HG02938 (cell line): ENCODE measurements around the gene GFRA1.
"Not testable (repeated sequence)": the region's sequence is repeated elsewhere in the genome, so short reads cannot be mapped to it uniquely, and the experiment has no call there.

ENCODE experiments used
- ATAC-seq: cut with Tn5 transposase; IDR thresholded peaks from one replicate; pipeline ENCODE4 v1.9.1; 2021; ENCODE audit warnings: mild to moderate bottlenecking, moderate library complexity; ENCODE audit not compliant: unreplicated experiment

Gene GFRA1

GRCh38 chr10:116044801-116045248, 228.2 kb downstream of the GFRA1 start:
- no peak for ATAC-seq

- ATAC-seq = no peak
Observed at GRCh38 chr10:116043861-116044260, 229.1 kb downstream of the GFRA1 start.

GRCh38 chr10:116043304-116043703, 229.7 kb downstream of the GFRA1 start:
- ATAC-seq = no peak

- no peak for ATAC-seq
Observed at GRCh38 chr10:116041948-116042347, 231.1 kb downstream of the GFRA1 start.

GRCh38 chr10:116039612-116040011, 233.4 kb downstream of the GFRA1 start:
- ATAC-seq = no peak

- no peak for ATAC-seq
Observed at GRCh38 chr10:116038259-116038658, 234.7 kb downstream of the GFRA1 start.

GRCh38 chr10:116035406-116035805, 237.6 kb downstream of the GFRA1 start:
- not testable (repeated sequence) for ATAC-seq

- no peak for ATAC-seq
Observed at GRCh38 chr10:116030576-116030975, 242.4 kb downstream of the GFRA1 start.

GRCh38 chr10:116029826-116030225, 243.2 kb downstream of the GFRA1 start:
- ATAC-seq = no peak

- no peak for ATAC-seq
Observed at GRCh38 chr10:116027355-116027754, 245.7 kb downstream of the GFRA1 start.

GRCh38 chr10:116026725-116027124, 246.3 kb downstream of the GFRA1 start:
- no peak for ATAC-seq

GRCh38 chr10:116026315-116026714, 246.7 kb downstream of the GFRA1 start:
- no peak for ATAC-seq

GRCh38 chr10:116024271-116024878, 248.6 kb downstream of the GFRA1 start:
- no peak for ATAC-seq

- no peak for ATAC-seq
Observed at GRCh38 chr10:116017405-116017804, 255.6 kb downstream of the GFRA1 start.

GRCh38 chr10:116015583-116016333, 257.2 kb downstream of the GFRA1 start:
- no peak for ATAC-seq

- ATAC-seq = no peak
Observed at GRCh38 chr10:116014871-116015582, 258.0 kb downstream of the GFRA1 start.

- no peak for ATAC-seq
Observed at GRCh38 chr10:116014326-116014725, 258.7 kb downstream of the GFRA1 start.

- ATAC-seq = no peak
Observed at GRCh38 chr10:116011929-116012328, 261.1 kb downstream of the GFRA1 start.

GRCh38 chr10:116007256-116007891, 265.6 kb downstream of the GFRA1 start:
- no peak for ATAC-seq
